Measurements from ENCODE around the gene PRMT1.

- no peak for TF ChIP-seq FOXP1 (CRISPR knock-in tag; IDR thresholded peaks at IDR 0.05; ENCODE audit: borderline replicate concordance)
- TF ChIP-seq CTCF (IDR thresholded peaks at IDR 0.05): peak; percentile 75; the same call in 1 of the 2 replicates
Observed at GRCh38 chr19:49677901-49678674, 1.0 kb downstream of the PRMT1 start.

Data from WTC11 (cell line).